Fibroblast of gingiva (primary cell): ENCODE data around the gene KCNQ1.

ENCODE experiments used
- DNase-seq: peaks from one replicate; pipeline ENCODE4 v3.0.0-alpha.2; 2011; ENCODE audit warnings: low read depth

Gene KCNQ1

GRCh38 chr11:2570211-2570811, 125.5 kb downstream of the KCNQ1 start:
- DNase-seq = no peak

GRCh38 chr11:2570841-2571597, 126.2 kb downstream of the KCNQ1 start:
- DNase-seq = no peak

- DNase-seq = no peak
These were observed 126.9 kb downstream of the KCNQ1 start for GRCh38 chr11:2571598-2572281.

DNA sequence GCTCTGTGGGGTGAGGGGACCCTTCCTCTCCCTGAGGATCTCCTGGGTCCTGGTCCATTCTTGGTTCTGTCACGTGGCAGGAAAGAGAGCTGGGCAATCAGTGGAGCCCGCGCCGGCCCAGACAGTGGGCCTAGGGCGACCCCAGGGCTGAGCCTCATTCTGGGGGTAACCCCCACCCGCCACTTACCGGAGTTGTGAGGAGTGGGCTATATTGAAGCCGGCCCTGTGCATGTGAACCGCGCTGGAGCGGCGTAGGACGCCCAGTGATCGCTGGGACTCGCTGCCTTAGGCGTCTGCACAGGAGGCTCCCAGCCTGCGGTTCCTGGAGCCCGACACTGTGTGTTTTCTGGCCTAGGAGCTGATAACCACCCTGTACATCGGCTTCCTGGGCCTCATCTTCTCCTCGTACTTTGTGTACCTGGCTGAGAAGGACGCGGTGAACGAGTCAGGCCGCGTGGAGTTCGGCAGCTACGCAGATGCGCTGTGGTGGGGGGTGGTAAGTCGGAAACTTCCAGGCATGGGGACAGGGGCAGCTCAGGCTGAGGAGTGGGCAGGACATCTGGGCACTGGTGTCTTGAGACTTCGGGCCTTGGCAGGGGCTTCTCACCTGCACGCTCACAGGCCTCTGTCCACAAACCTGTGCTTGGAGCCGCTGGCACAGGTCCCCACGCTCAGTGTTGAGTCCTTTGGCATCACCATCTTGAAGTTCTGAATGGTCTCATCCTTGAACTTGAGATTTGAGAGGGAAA, 127.9 kb downstream of the KCNQ1 start:
- no peak for DNase-seq

DNA sequence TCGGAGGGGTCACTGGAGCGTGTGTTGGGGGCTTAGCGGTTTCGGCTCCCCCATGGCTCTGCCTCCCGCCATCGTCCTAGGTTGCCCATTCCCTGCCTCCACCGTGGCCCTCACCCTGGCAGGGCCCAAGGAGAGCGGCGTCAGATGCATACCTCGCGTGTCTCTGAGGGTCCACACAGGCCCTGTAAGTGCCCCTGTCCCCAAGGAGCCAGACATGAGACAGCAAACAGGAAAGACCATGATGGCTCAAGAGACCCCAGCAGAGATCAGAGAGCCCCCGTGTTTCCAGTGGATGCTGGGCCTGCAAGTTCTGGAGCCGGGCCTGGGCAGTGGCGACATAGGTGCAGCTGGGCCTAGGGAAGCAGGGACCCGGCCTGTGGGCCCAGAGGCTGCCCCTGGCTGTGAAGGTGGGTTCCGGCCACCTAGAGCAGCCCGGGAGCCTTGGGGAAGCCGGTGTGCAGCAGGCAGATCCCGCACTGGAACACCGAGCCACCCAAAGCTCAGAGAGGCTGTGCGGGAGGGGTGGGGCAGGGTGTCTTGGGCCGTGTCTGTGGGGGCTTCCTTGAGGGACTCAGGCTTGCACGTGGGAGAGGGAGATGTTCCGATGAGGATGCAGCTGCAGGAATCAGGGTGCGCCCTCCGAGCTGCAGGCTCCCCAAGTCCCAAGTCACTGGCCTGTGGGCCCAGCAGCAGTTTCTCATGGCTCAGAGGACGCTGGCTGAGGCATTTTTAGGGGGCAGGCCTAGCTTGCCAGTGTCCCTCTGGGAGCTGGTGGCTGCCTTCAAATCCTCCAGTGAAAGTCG, 128.6 kb downstream of the KCNQ1 start:
- no peak for DNase-seq

DNA sequence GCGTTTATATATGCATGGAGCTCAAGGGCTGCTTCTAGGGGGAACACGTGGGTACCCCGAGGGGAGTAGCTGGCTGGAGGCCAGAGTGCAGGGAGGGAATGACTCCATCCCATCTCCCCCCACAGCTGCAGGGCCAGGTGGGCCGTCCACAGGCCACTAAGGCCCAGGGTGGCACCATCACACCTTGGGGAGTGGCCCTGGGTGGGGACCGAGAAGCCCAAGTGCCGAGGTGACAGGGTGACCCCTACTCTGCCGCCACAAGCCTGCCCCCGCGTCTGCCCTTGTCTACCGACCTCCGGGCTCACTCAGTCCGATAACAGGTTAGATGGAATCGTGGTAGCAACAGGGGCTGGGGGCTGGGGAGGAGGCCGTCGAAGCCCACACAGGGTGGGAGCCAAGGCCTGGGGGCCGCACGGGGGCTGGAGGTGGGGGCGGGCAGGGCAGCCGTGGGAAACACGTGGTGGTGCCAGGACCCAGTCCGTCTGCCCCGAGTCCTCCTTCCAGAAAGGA, 129.3 kb downstream of the KCNQ1 start:
- DNase-seq = no peak

GRCh38 chr11:2574553-2575535, 130.0 kb downstream of the KCNQ1 start:
- no peak for DNase-seq

GRCh38 chr11:2575591-2576051, 130.8 kb downstream of the KCNQ1 start:
- no peak for DNase-seq

- DNase-seq = no peak
These were observed 131.3 kb downstream of the KCNQ1 start for GRCh38 chr11:2576111-2576510.

- DNase-seq = no peak
These were observed 131.7 kb downstream of the KCNQ1 start for GRCh38 chr11:2576549-2576948.

GRCh38 chr11:2577031-2577990, 132.5 kb downstream of the KCNQ1 start:
- no peak for DNase-seq

- DNase-seq = no peak
These were observed 133.5 kb downstream of the KCNQ1 start for GRCh38 chr11:2577991-2578928.

GRCh38 chr11:2578929-2579270, 134.1 kb downstream of the KCNQ1 start:
- no peak for DNase-seq

- no peak for DNase-seq
These were observed 134.7 kb downstream of the KCNQ1 start for GRCh38 chr11:2579315-2580060.

DNA sequence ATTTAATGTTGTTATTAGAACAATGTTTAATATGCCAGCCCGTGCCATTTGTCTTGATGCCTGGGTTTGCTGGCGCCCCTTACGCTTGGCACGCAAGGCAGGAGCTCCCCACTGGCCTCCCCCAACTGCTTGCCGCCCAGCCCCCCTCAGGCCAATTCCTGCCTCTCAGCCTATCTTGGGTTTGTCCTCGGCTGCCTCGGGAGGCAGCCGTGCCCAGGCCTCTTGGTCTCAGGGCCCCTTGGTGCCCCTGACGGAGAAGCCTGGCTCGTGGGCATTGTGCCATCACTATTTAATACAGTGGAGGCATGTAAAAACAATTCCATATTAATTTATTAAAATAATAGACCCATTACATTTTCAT, 135.2 kb downstream of the KCNQ1 start:
- DNase-seq = no peak

GRCh38 chr11:2580571-2581001, 135.8 kb downstream of the KCNQ1 start:
- no peak for DNase-seq
